Measurements from ENCODE around the gene SLC5A2.

GRCh38 chr16:31504159-31504558, 21.2 kb downstream of the SLC5A2 start:
- TF ChIP-seq CTCF (IDR thresholded peaks at IDR 0.05) (no peak), POLR2A (IDR thresholded peaks at IDR 0.05) (no peak)
